ENCODE data around the gene NRXN3.

Gene NRXN3

GRCh38 chr14:78130356-78130755, 39.8 kb upstream of the NRXN3 start:
- DNase-seq (ENCODE audit: low spot score) (no peak), ATAC-seq (ENCODE audit: low read depth) (0 out of 3 replicates have a peak, but pooled peaks have one; percentile 22)
- no peak overlapping the region for H3K27ac ChIP-seq (ENCODE audit: poor library complexity, severe bottlenecking)
- no peaks in the 10 kb centered on the region for H3K36me3 ChIP-seq (ENCODE audit: low read depth)
- peaks cover 4% of the 10 kb centered on the region for H3K4me1 ChIP-seq (ENCODE audit: insufficient read depth, poor library complexity, severe bottlenecking)
- no peak overlapping the region for H3K4me3 ChIP-seq (ENCODE audit: severe bottlenecking)
- peaks cover 2% of the 10 kb centered on the region for H3K27me3 ChIP-seq (ENCODE audit: insufficient read depth, poor library complexity, severe bottlenecking)
- no peaks in the 10 kb centered on the region for H3K9me3 ChIP-seq (ENCODE audit: severe bottlenecking)
- TF ChIP-seq CTCF (IDR thresholded peaks at IDR 0.05; ENCODE audit: poor library complexity, severe bottlenecking) = no peak

- no peak overlapping the region for H3K27ac ChIP-seq (ENCODE audit: poor library complexity, severe bottlenecking)
- H3K4me1 ChIP-seq (ENCODE audit: insufficient read depth, poor library complexity, severe bottlenecking) = peaks cover 12% of the 10 kb centered on the region
- TF ChIP-seq CTCF (IDR thresholded peaks at IDR 0.05; ENCODE audit: poor library complexity, severe bottlenecking) = no peak
- H3K36me3 ChIP-seq (ENCODE audit: low read depth) = no peaks in the 10 kb centered on the region
- DNase-seq (ENCODE audit: low spot score) (no peak), ATAC-seq (ENCODE audit: low read depth) (no peak)
- H3K4me3 ChIP-seq (ENCODE audit: severe bottlenecking) = no peak overlapping the region
- no peaks in the 10 kb centered on the region for H3K9me3 ChIP-seq (ENCODE audit: severe bottlenecking)
- no peaks in the 10 kb centered on the region for H3K27me3 ChIP-seq (ENCODE audit: insufficient read depth, poor library complexity, severe bottlenecking)
These were observed 39.0 kb upstream of the NRXN3 start for GRCh38 chr14:78131201-78131600.

- Histone ChIP-seq H3K27ac (ENCODE audit: poor library complexity, severe bottlenecking) (no peak overlapping the region), H3K4me3 (ENCODE audit: severe bottlenecking) (no peak overlapping the region)
These were observed 38.6 kb upstream of the NRXN3 start for GRCh38 chr14:78131616-78132015.

GRCh38 chr14:78135450-78135891, 34.7 kb upstream of the NRXN3 start:
- H3K4me1 ChIP-seq (ENCODE audit: insufficient read depth, poor library complexity, severe bottlenecking) = peaks cover 15% of the 10 kb centered on the region
- no peaks in the 10 kb centered on the region for H3K27me3 ChIP-seq (ENCODE audit: insufficient read depth, poor library complexity, severe bottlenecking)
- peak overlapping the region; percentile 53 for H3K27ac ChIP-seq (ENCODE audit: poor library complexity, severe bottlenecking)
- DNase-seq (ENCODE audit: low spot score) (peak; percentile 80), ATAC-seq (ENCODE audit: low read depth) (peak; percentile 98)
- no peak overlapping the region for H3K4me3 ChIP-seq (ENCODE audit: severe bottlenecking)
- no peaks in the 10 kb centered on the region for H3K36me3 ChIP-seq (ENCODE audit: low read depth)
- no peak for TF ChIP-seq CTCF (IDR thresholded peaks at IDR 0.05; ENCODE audit: poor library complexity, severe bottlenecking)
- H3K9me3 ChIP-seq (ENCODE audit: severe bottlenecking) = no peaks in the 10 kb centered on the region

More at GRCh38 chr14:78131616-78132015, 38.6 kb upstream of the NRXN3 start:
- DNase-seq (ENCODE audit: low spot score) = no peak
- Histone ChIP-seq H3K36me3 (ENCODE audit: low read depth) (no peaks in the 10 kb centered on the region), H3K9me3 (ENCODE audit: severe bottlenecking) (no peaks in the 10 kb centered on the region), H3K27me3 (ENCODE audit: insufficient read depth, poor library complexity, severe bottlenecking) (no peaks in the 10 kb centered on the region), H3K4me1 (ENCODE audit: insufficient read depth, poor library complexity, severe bottlenecking) (peaks cover 15% of the 10 kb centered on the region)
- TF ChIP-seq CTCF (IDR thresholded peaks at IDR 0.05; ENCODE audit: poor library complexity, severe bottlenecking) = no peak
- ATAC-seq (ENCODE audit: low read depth) = no peak

- H3K9me3 ChIP-seq (ENCODE audit: severe bottlenecking) = no peaks in the 10 kb centered on the region
- DNase-seq (ENCODE audit: low spot score) = no peak
- no peak overlapping the region for H3K4me3 ChIP-seq (ENCODE audit: severe bottlenecking)
- no peak for TF ChIP-seq CTCF (IDR thresholded peaks at IDR 0.05; ENCODE audit: poor library complexity, severe bottlenecking)
- H3K27me3 ChIP-seq (ENCODE audit: insufficient read depth, poor library complexity, severe bottlenecking) = no peaks in the 10 kb centered on the region
- no peaks in the 10 kb centered on the region for H3K36me3 ChIP-seq (ENCODE audit: low read depth)
- H3K4me1 ChIP-seq (ENCODE audit: insufficient read depth, poor library complexity, severe bottlenecking) = peaks cover 15% of the 10 kb centered on the region
- ATAC-seq (ENCODE audit: low read depth) = no peak
- H3K27ac ChIP-seq (ENCODE audit: poor library complexity, severe bottlenecking) = no peak overlapping the region
These were observed 33.5 kb upstream of the NRXN3 start for GRCh38 chr14:78136695-78137094.

All from RWPE2 (cell line).